ENCODE measurements around the gene COL9A2. TPM values are rescaled to one million over a fixed set of nuclear protein-coding genes. Genes with fewer than 3 reads are reported as not detected.

The COL9A2 gene
- total and polyA plus RNA-seq, 4 donors: 0.19 to 0.75 (median 0.34) TPM

GRCh38 chr1:40310129-40310461, 7.0 kb downstream of the COL9A2 start:
- Histone ChIP-seq H3K9me3 (ENCODE audit: control insufficient read depth in 4 of 4, low read length in 3 of 4) (no peaks in the 10 kb centered on the region), H3K9ac (ENCODE audit: low read depth in 1 of 2, low read length in 2 of 2) (no peak overlapping the region), H3K4me3 (ENCODE audit: low read depth in 1 of 3, low read length in 3 of 3) (no peak overlapping the region), H3K27ac (ENCODE audit: low read depth in 1 of 2, low read length in 2 of 2) (no peak overlapping the region), H3K36me3 (ENCODE audit: control insufficient read depth in 4 of 4, insufficient read depth in 3 of 4, low read depth in 1 of 4, low read length in 3 of 4) (no peaks in the 10 kb centered on the region), H3K27me3 (ENCODE audit: control insufficient read depth in 4 of 4, insufficient read depth in 4 of 4, low read length in 3 of 4) (no peaks in the 10 kb centered on the region), H3K4me1 (ENCODE audit: control insufficient read depth in 4 of 4, insufficient read depth in 4 of 4, low read length in 3 of 4) (peaks cover 0 to 2% (median 0%) of the 10 kb centered on the region in 4 donors)
- DNase-seq (ENCODE audit: low spot score): no peak
- 95% methylated on average over 2 of the region's 2 CpGs for WGBS
- TF ChIP-seq MAX (IDR thresholded peaks at IDR 0.05): no peak
- no peak for TF ChIP-seq REST (IDR thresholded peaks at IDR 0.05)

- Histone ChIP-seq H3K4me1 (ENCODE audit: control insufficient read depth in 4 of 4, insufficient read depth in 4 of 4, low read length in 3 of 4) (no peaks in the 10 kb centered on the region), H3K27me3 (ENCODE audit: control insufficient read depth in 4 of 4, insufficient read depth in 4 of 4, low read length in 3 of 4) (no peaks in the 10 kb centered on the region), H3K9me3 (ENCODE audit: control insufficient read depth in 4 of 4, low read length in 3 of 4) (no peaks in the 10 kb centered on the region), H3K4me3 (ENCODE audit: low read depth in 1 of 3, low read length in 3 of 3) (no peak overlapping the region), H3K9ac (ENCODE audit: low read depth in 1 of 2, low read length in 2 of 2) (no peak overlapping the region), H3K36me3 (ENCODE audit: control insufficient read depth in 4 of 4, insufficient read depth in 3 of 4, low read depth in 1 of 4, low read length in 3 of 4) (no peaks in the 10 kb centered on the region), H3K27ac (ENCODE audit: low read depth in 1 of 2, low read length in 2 of 2) (no peak overlapping the region)
- DNase-seq (ENCODE audit: low spot score): no peak
- TF ChIP-seq JUND (IDR thresholded peaks at IDR 0.05) (no peak), ZBTB33 (IDR thresholded peaks at IDR 0.05) (no peak)
- 91% methylated on average over 8 of the region's 8 CpGs for WGBS
Measured at GRCh38 chr1:40309374-40310128, 7.5 kb downstream of the COL9A2 start.

GRCh38 chr1:40308036-40308727, 8.9 kb downstream of the COL9A2 start:
- Histone ChIP-seq H3K9me3 (ENCODE audit: control insufficient read depth in 4 of 4, low read length in 3 of 4) (no peaks in the 10 kb centered on the region), H3K27ac (ENCODE audit: low read depth in 1 of 2, low read length in 2 of 2) (no peak overlapping the region), H3K9ac (ENCODE audit: low read depth in 1 of 2, low read length in 2 of 2) (no peak overlapping the region), H3K27me3 (ENCODE audit: control insufficient read depth in 4 of 4, insufficient read depth in 4 of 4, low read length in 3 of 4) (no peaks in the 10 kb centered on the region), H3K4me1 (ENCODE audit: control insufficient read depth in 4 of 4, insufficient read depth in 4 of 4, low read length in 3 of 4) (no peaks in the 10 kb centered on the region), H3K36me3 (ENCODE audit: control insufficient read depth in 4 of 4, insufficient read depth in 3 of 4, low read depth in 1 of 4, low read length in 3 of 4) (no peaks in the 10 kb centered on the region), H3K4me3 (ENCODE audit: low read depth in 1 of 3, low read length in 3 of 3) (no peak overlapping the region)
- 85% methylated on average over 6 of the region's 6 CpGs for WGBS
- TF ChIP-seq TAF1 (conservative IDR thresholded peaks at IDR 0.05) (no peak), ZBTB33 (IDR thresholded peaks at IDR 0.05) (no peak), ATF3 (IDR thresholded peaks at IDR 0.05) (no peak), HNF4A (conservative IDR thresholded peaks at IDR 0.05) (no peak), MAX (IDR thresholded peaks at IDR 0.05) (no peak), FOXA2 (IDR thresholded peaks at IDR 0.05) (no peak), EGR1 (IDR thresholded peaks at IDR 0.05; ENCODE audit: low read depth in 2 of 2) (no peak)
- DNase-seq (ENCODE audit: low spot score): no peak

Data from liver (tissue), 9 donors.